Measurements from ENCODE around the gene MPPED2.

The MPPED2 gene

DNA sequence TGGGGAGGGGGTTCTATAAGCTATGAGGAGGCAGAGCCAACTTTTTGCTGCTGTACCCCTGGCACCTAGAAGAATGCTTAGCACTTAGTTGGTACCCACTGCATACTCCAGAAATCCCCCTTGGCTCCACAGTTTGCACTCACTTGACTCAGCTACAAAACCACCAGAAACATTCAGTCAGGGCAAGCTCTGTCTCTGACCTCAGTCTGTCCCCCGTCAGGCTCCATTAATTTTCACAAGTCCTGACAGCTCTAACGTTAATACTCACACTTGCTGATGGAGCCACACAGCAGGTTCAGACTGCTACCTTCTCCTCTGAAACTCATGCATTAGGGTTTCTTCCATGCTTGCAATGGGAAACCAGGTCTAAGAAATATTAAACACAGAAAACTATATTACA is 81.7 kb downstream of the MPPED2 start:
- DNase-seq (ENCODE audit: low read depth): no peak
- H3K4me3 ChIP-seq (ENCODE audit: low read depth, low read length): no peak overlapping the region
- TF ChIP-seq, protein P1, sequence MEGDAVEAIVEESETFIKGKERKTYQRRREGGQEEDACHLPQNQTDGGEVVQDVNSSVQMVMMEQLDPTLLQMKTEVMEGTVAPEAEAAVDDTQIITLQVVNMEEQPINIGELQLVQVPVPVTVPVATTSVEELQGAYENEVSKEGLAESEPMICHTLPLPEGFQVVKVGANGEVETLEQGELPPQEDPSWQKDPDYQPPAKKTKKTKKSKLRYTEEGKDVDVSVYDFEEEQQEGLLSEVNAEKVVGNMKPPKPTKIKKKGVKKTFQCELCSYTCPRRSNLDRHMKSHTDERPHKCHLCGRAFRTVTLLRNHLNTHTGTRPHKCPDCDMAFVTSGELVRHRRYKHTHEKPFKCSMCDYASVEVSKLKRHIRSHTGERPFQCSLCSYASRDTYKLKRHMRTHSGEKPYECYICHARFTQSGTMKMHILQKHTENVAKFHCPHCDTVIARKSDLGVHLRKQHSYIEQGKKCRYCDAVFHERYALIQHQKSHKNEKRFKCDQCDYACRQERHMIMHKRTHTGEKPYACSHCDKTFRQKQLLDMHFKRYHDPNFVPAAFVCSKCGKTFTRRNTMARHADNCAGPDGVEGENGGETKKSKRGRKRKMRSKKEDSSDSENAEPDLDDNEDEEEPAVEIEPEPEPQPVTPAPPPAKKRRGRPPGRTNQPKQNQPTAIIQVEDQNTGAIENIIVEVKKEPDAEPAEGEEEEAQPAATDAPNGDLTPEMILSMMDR (IDR thresholded peaks at IDR 0.05; ENCODE audit: low read depth, low read length, missing control alignments): no peak

DNA sequence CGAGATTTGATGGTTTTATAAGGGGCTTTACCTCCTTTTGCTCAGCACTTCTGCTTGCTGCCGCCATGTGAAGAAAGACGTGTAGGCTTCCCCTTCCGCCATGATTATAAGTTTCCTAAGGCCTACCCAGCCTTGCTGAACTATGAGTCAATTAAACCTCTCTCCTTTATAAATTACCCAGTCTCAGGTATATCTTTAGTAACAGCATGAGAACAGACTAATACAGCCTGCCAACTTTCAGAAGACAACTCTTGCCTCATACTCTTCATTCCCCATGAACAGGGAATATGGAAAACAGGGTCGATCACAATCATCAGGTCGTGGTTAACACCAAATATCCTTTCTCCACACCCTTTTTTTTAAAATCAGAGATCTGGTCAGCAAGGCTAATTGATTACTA is 83.0 kb downstream of the MPPED2 start:
- no peak for DNase-seq (ENCODE audit: low read depth)
- H3K4me3 ChIP-seq (ENCODE audit: low read depth, low read length): no peak overlapping the region
- TF ChIP-seq, protein P1 (IDR thresholded peaks at IDR 0.05; ENCODE audit: low read depth, low read length, missing control alignments): no peak

GRCh38 chr11:30502305-30502704 is 83.8 kb downstream of the MPPED2 start:
- DNase-seq (ENCODE audit: low read depth): no peak
- H3K4me3 ChIP-seq (ENCODE audit: low read depth, low read length): no peak overlapping the region
- TF ChIP-seq, protein P1 (IDR thresholded peaks at IDR 0.05; ENCODE audit: low read depth, low read length, missing control alignments): no peak

DNA sequence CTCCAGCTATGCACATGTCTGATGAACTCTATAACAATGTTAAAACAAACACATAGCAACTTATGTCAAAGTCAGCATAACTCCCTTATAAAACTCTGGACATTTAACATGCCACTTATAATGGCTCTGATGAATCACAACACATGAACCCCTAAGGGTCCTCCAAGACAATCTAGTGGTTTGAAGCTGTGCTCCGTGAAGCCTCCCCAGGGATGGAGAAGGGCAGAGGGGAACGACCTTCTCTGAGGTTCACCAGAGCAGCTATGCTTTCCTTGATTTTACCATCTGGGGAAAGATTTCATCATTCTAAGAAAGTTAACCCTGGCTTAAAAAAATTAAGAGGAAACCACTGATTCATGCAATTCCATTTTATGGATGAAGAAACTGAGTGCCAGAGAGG is 84.4 kb downstream of the MPPED2 start:
- TF ChIP-seq, protein P1 (IDR thresholded peaks at IDR 0.05; ENCODE audit: low read depth, low read length, missing control alignments): no peak
- no peak for DNase-seq (ENCODE audit: low read depth)
- H3K4me3 ChIP-seq (ENCODE audit: low read depth, low read length): no peak overlapping the region

DNA sequence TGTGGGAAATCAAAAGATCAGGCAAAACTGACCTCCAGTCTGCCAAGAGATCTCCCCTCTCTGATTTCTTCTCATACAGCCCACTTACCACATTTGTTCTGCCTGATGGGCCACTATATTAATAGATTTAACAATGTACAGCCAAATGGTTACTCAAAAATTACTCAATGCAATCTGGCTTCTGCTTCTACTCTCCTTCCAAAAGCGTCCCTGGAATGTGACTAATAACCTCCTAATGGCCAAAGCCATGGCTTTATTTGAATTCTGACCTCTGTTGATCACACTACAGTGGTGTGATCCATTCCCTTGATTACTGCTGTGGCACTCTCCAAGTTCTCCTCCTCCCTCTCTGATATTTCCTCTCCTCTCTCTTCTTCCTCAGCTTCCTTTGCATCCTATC is 86.2 kb downstream of the MPPED2 start:
- TF ChIP-seq, protein P1 (IDR thresholded peaks at IDR 0.05; ENCODE audit: low read depth, low read length, missing control alignments): no peak
- no peak overlapping the region for H3K4me3 ChIP-seq (ENCODE audit: low read depth, low read length)
- no peak for DNase-seq (ENCODE audit: low read depth)

GRCh38 chr11:30497600-30497999 is 88.6 kb downstream of the MPPED2 start:
- no peak overlapping the region for H3K4me3 ChIP-seq (ENCODE audit: low read depth, low read length)
- TF ChIP-seq, protein P1 (IDR thresholded peaks at IDR 0.05; ENCODE audit: low read depth, low read length, missing control alignments): no peak
- no peak for DNase-seq (ENCODE audit: low read depth)

DNA sequence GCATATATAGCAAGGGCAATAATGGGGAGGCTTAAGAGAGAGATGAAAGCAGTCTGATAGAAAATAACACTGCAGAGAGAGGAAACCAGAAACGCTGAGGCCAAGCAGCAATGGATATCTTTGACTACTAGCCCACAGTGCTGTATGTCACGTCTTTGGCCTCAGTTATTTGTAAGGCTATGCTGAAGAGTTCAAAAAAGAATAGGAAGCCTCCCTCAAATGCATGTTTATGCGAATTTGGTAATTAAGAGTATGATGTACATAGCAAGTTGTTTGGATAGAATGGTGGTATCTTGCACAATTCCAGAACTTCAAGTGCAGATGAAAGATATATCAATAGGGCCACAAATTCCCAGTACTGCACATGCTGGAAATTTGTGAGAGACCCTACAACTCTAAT is 89.2 kb downstream of the MPPED2 start:
- TF ChIP-seq, protein P1 (IDR thresholded peaks at IDR 0.05; ENCODE audit: low read depth, low read length, missing control alignments): no peak
- no peak overlapping the region for H3K4me3 ChIP-seq (ENCODE audit: low read depth, low read length)
- DNase-seq (ENCODE audit: low read depth): no peak
